ENCODE measurements around the gene BTN2A1. TPM values are rescaled to one million over a fixed set of nuclear protein-coding genes. Genes with fewer than 3 reads are reported as not detected.

The BTN2A1 gene
- 10 to 100 TPM; 17.1 to 26.3 (median 21.1) TPM for total RNA-seq
- polyA plus RNA-seq, result 10.9 TPM
- long read RNA-seq, donor 1, transcript BTN2A1-201 (8 exons, 2,920 nt), result major isoform, 19 of 45 reads
- long read RNA-seq, donor 1, partial matches to known transcripts, result 11 of 45 reads
- long read RNA-seq, donor 1, other reads (novel, unspliced or antisense), result 11 of 45 reads
- long read RNA-seq, donor 2, transcript BTN2A1-201 (8 exons, 2,920 nt), result major isoform, 11 of 21 reads
- long read RNA-seq, donor 2, partial matches to known transcripts, result 0 of 21 reads
- long read RNA-seq, donor 2, other reads (novel, unspliced or antisense), result 7 of 21 reads
- long read RNA-seq, donor 3, transcript BTN2A1-201 (8 exons, 2,920 nt), result major isoform, 52 of 116 reads
- long read RNA-seq, donor 3, transcript BTN2A1-207 (7 exons, 2,845 nt), result minor isoform, 9 of 116 reads
- long read RNA-seq, donor 3, transcript BTN2A1-203 (8 exons, 3,113 nt), result minor isoform, 8 of 116 reads
- long read RNA-seq, donor 3, partial matches to known transcripts, result 26 of 116 reads
- long read RNA-seq, donor 3, other reads (novel, unspliced or antisense), result 20 of 116 reads
- long read RNA-seq, donor 4, transcript BTN2A1-201 (8 exons, 2,920 nt), result major isoform, 7 of 15 reads
- long read RNA-seq, donor 4, partial matches to known transcripts, result 1 of 15 reads
- long read RNA-seq, donor 4, other reads (novel, unspliced or antisense), result 5 of 15 reads

GRCh38 chr6:26457806-26458688 lies at the start of gene BTN2A1:
Gene BTN2A1, plus strand, starts transcription at chr6:26457955. Its CDS starts 682 bp downstream, at chr6:26458637.
- Histone ChIP-seq H3K27me3 (ENCODE audit: control insufficient read depth, insufficient read depth) (no peaks in the 10 kb centered on the region), H3K9me3 (ENCODE audit: control insufficient read depth, low read length) (no peaks in the 10 kb centered on the region), H3K4me3 (ENCODE audit: low read length) (peak within 1 kb of the TSS; percentile 95), H3K4me1 (ENCODE audit: control insufficient read depth, insufficient read depth, low read length) (peaks cover 12% of the 10 kb centered on the region), H3K27ac (ENCODE audit: low read length) (peak within 1 kb of the TSS; percentile 98)
- peak; percentile 99 for ATAC-seq
- peak; percentile 75 to 87 (median 79) for DNase-seq
- under 1% methylated on average over 31 of the region's 31 CpGs for WGBS
- intact Hi-C loops (cut with DNase I), result no loop called here

- ATAC-seq, result no peak
Measured at GRCh38 chr6:26408828-26409730, 48.7 kb upstream of the BTN2A1 start.

GRCh38 chr6:26411751-26412150 lies 46.0 kb upstream of the BTN2A1 start:
- no peak overlapping the region for H3K4me3 ChIP-seq (ENCODE audit: low read length)
- WGBS, result 94% methylated on average over 3 of the region's 3 CpGs

More at GRCh38 chr6:26408828-26409730, 48.7 kb upstream of the BTN2A1 start:
- WGBS, result 88% methylated on average over 10 of the region's 10 CpGs
- Histone ChIP-seq H3K4me3 (ENCODE audit: low read length) (no peak overlapping the region), H3K4me1 (ENCODE audit: control insufficient read depth, insufficient read depth, low read length) (no peaks in the 10 kb centered on the region), H3K27ac (ENCODE audit: low read length) (no peak overlapping the region), H3K9me3 (ENCODE audit: control insufficient read depth, low read length) (no peaks in the 10 kb centered on the region), H3K27me3 (ENCODE audit: control insufficient read depth, insufficient read depth) (no peaks in the 10 kb centered on the region)
- intact Hi-C loops (cut with DNase I), result no loop called here
- no peak for DNase-seq

GRCh38 chr6:26412228-26412627 lies 45.5 kb upstream of the BTN2A1 start:
- intact Hi-C loops (cut with DNase I), result loop anchor here in 1 of 4 donors (10.0 kb wide), 1 partner anchor 103 kb away; no protein-coding TSS in a partner anchor
- Histone ChIP-seq H3K9me3 (ENCODE audit: control insufficient read depth, low read length) (no peaks in the 10 kb centered on the region), H3K4me1 (ENCODE audit: control insufficient read depth, insufficient read depth, low read length) (no peaks in the 10 kb centered on the region), H3K27ac (ENCODE audit: low read length) (no peak overlapping the region), H3K27me3 (ENCODE audit: control insufficient read depth, insufficient read depth) (no peaks in the 10 kb centered on the region), H3K4me3 (ENCODE audit: low read length) (no peak overlapping the region)
- DNase-seq (no peak), ATAC-seq (no peak)
- 62% methylated on average over 3 of the region's 3 CpGs for WGBS

More at GRCh38 chr6:26411751-26412150, 46.0 kb upstream of the BTN2A1 start:
- H3K27ac ChIP-seq (ENCODE audit: low read length), result no peak overlapping the region
- no peaks in the 10 kb centered on the region for H3K27me3 ChIP-seq (ENCODE audit: control insufficient read depth, insufficient read depth)
- ATAC-seq (peak in 1 of 2 donors; percentile 40), DNase-seq (no peak)
- H3K4me1 ChIP-seq (ENCODE audit: control insufficient read depth, insufficient read depth, low read length), result no peaks in the 10 kb centered on the region
- intact Hi-C loops (cut with DNase I), result loop anchor here in 1 of 4 donors (10.0 kb wide), 1 partner anchor 103 kb away; no protein-coding TSS in a partner anchor
- H3K9me3 ChIP-seq (ENCODE audit: control insufficient read depth, low read length), result no peaks in the 10 kb centered on the region

- intact Hi-C loops (cut with DNase I), result loop anchor here in 1 of 4 donors (10.0 kb wide), 1 partner anchor 102 kb away; no protein-coding TSS in a partner anchor
- H3K27me3 ChIP-seq (ENCODE audit: control insufficient read depth, insufficient read depth), result no peaks in the 10 kb centered on the region
- 80% methylated on average over 4 of the region's 4 CpGs for WGBS
- no peak overlapping the region for H3K4me3 ChIP-seq (ENCODE audit: low read length)
- H3K4me1 ChIP-seq (ENCODE audit: control insufficient read depth, insufficient read depth, low read length), result no peaks in the 10 kb centered on the region
- H3K27ac ChIP-seq (ENCODE audit: low read length), result no peak overlapping the region
- DNase-seq (no peak), ATAC-seq (peak; percentile 72 to 88)
- no peaks in the 10 kb centered on the region for H3K9me3 ChIP-seq (ENCODE audit: control insufficient read depth, low read length)
Measured at GRCh38 chr6:26412954-26413353, 44.8 kb upstream of the BTN2A1 start.

- H3K4me1 ChIP-seq (ENCODE audit: control insufficient read depth, insufficient read depth, low read length), result no peaks in the 10 kb centered on the region
- H3K27me3 ChIP-seq (ENCODE audit: control insufficient read depth, insufficient read depth), result no peaks in the 10 kb centered on the region
- no peaks in the 10 kb centered on the region for H3K9me3 ChIP-seq (ENCODE audit: control insufficient read depth, low read length)
- DNase-seq (no peak), ATAC-seq (no peak)
- no peak overlapping the region for H3K4me3 ChIP-seq (ENCODE audit: low read length)
- H3K27ac ChIP-seq (ENCODE audit: low read length), result no peak overlapping the region
- intact Hi-C loops (cut with DNase I), result loop anchor here in 1 of 4 donors (10.0 kb wide), 1 partner anchor 101 kb away; no protein-coding TSS in a partner anchor
- 86% methylated on average over 3 of the region's 3 CpGs for WGBS
Measured at GRCh38 chr6:26414281-26414680, 43.5 kb upstream of the BTN2A1 start.

GRCh38 chr6:26415036-26415614 lies 42.6 kb upstream of the BTN2A1 start:
- no peak overlapping the region for H3K4me3 ChIP-seq (ENCODE audit: low read length)
- no peaks in the 10 kb centered on the region for H3K9me3 ChIP-seq (ENCODE audit: control insufficient read depth, low read length)
- intact Hi-C loops (cut with DNase I), result loop anchor here in 1 of 4 donors (10.0 kb wide), 1 partner anchor 100 kb away; no protein-coding TSS in a partner anchor
- no peak overlapping the region for H3K27ac ChIP-seq (ENCODE audit: low read length)
- no peaks in the 10 kb centered on the region for H3K4me1 ChIP-seq (ENCODE audit: control insufficient read depth, insufficient read depth, low read length)
- ATAC-seq (no peak), DNase-seq (no peak)
- WGBS, result 93% methylated on average over 1 of the region's 1 CpG
- no peaks in the 10 kb centered on the region for H3K27me3 ChIP-seq (ENCODE audit: control insufficient read depth, insufficient read depth)

- intact Hi-C loops (cut with DNase I), result loop anchor here in 1 of 4 donors (10.0 kb wide), 1 partner anchor 99 kb away; no protein-coding TSS in a partner anchor
- 90% methylated on average over 2 of the region's 2 CpGs for WGBS
- peaks cover 2% of the 10 kb centered on the region for H3K4me1 ChIP-seq (ENCODE audit: control insufficient read depth, insufficient read depth, low read length)
Measured at GRCh38 chr6:26415791-26416190, 42.0 kb upstream of the BTN2A1 start.

GRCh38 chr6:26416288-26416687 lies 41.5 kb upstream of the BTN2A1 start:
- intact Hi-C loops (cut with DNase I), result loop anchor here in 1 of 4 donors (10.0 kb wide), 1 partner anchor 99 kb away; no protein-coding TSS in a partner anchor
- H3K27me3 ChIP-seq (ENCODE audit: control insufficient read depth, insufficient read depth), result no peaks in the 10 kb centered on the region
- H3K27ac ChIP-seq (ENCODE audit: low read length), result no peak overlapping the region
- no peak for ATAC-seq
- 94% methylated on average over 1 of the region's 1 CpG for WGBS
- H3K4me1 ChIP-seq (ENCODE audit: control insufficient read depth, insufficient read depth, low read length), result peaks cover 3% of the 10 kb centered on the region
- DNase-seq, result no peak
- H3K4me3 ChIP-seq (ENCODE audit: low read length), result no peak overlapping the region
- H3K9me3 ChIP-seq (ENCODE audit: control insufficient read depth, low read length), result no peaks in the 10 kb centered on the region

More at GRCh38 chr6:26415791-26416190, 42.0 kb upstream of the BTN2A1 start:
- ATAC-seq, result no peak
- H3K27ac ChIP-seq (ENCODE audit: low read length), result no peak overlapping the region
- H3K4me3 ChIP-seq (ENCODE audit: low read length), result no peak overlapping the region
- H3K9me3 ChIP-seq (ENCODE audit: control insufficient read depth, low read length), result no peaks in the 10 kb centered on the region
- H3K27me3 ChIP-seq (ENCODE audit: control insufficient read depth, insufficient read depth), result no peaks in the 10 kb centered on the region
- DNase-seq, result no peak
